Measurements from ENCODE around the gene HTR3D.

- TF ChIP-seq POLR2A (IDR thresholded peaks at IDR 0.05; ENCODE audit: low read depth, low read length): no peak
- TF ChIP-seq TAF1 (IDR thresholded peaks at IDR 0.05; ENCODE audit: borderline replicate concordance, low read depth, low read length): no peak
Measured at GRCh38 chr3:184016169-184016570, 15.4 kb upstream of the HTR3D start.

Data from GM12892 (cell line).